SK-N-SH (cell line): ENCODE measurements around the gene MFSD11. TPM values are rescaled to one million over a fixed set of nuclear protein-coding genes. Genes with fewer than 3 reads are reported as not detected.
A peak's percentile ranks its signal among the peaks of the same experiment; 100 is the strongest.

ENCODE experiments used
- CTCF ChIA-PET: fragments of 300-600, 350-600 bp; formaldehyde crosslinking; extraction: SDS; loops from one replicate; lab custom pipeline; 2021; lab: Yijun Ruan, JAX
- POLR2A ChIA-PET: fragments of 350-600 bp; sonication (Branson Sonifier 250); formaldehyde crosslinking; extraction: SDS; loops from one replicate; lab custom pipeline; 2020; ENCODE audit warnings: antibody characterized with exemption, inconsistent platforms; lab: Yijun Ruan, JAX
- DNase-seq: peaks from one replicate; pipeline ENCODE4 v3.0.0; 2012
- H2AFZ ChIP-seq: fragments of 200-600 bp; sonication (generic); 2 replicates; pipeline ENCODE4 v1.8.1; 2016; ENCODE audit warnings: antibody characterized with exemption, mild to moderate bottlenecking, low read depth
- H3F3A ChIP-seq: fragments of 200-600 bp; sonication (generic); replicated peaks from 2 replicates; pipeline ENCODE3; 2016; ENCODE audit warnings: antibody characterized with exemption, mild to moderate bottlenecking; ENCODE audit not compliant: insufficient read depth
- H3K27ac ChIP-seq, 2 experiments: fragments of 200-500 bp in 1 of 2; fragments of 200-600 bp in 1 of 2; sonication (Bioruptor generic) in 1 of 2; sonication (generic), shearing (Covaris generic) in 1 of 2; 2 replicates each; pipeline versions ENCODE4 v1.5.1 to v1.6.1; 2014 to 2016; ENCODE audit warnings: low read depth in 2 of 2, inconsistent platforms in 1 of 2, low read length in 1 of 2, mild to moderate bottlenecking in 1 of 2, mixed read lengths in 1 of 2
- H3K27me3 ChIP-seq: fragments of 200-600 bp; sonication (generic), shearing (Covaris generic); 2 replicates; pipeline ENCODE4 v1.6.1; 2016; ENCODE audit warnings: mixed run types; ENCODE audit not compliant: insufficient read depth
- H3K36me3 ChIP-seq, 2 experiments: fragments of 200-500 bp in 1 of 2; fragments of 200-600 bp in 1 of 2; sonication (Bioruptor generic) in 1 of 2; sonication (generic) in 1 of 2; replicated peaks in 1 of 2; 2 replicates each; pipeline versions ENCODE3 to v1.5.1; 2014 to 2016; ENCODE audit warnings: low read length in 1 of 2, mild to moderate bottlenecking in 1 of 2; ENCODE audit not compliant: insufficient read depth in 2 of 2, control insufficient read depth in 1 of 2
- H3K4me1 ChIP-seq, 2 experiments: fragments of 200-500 bp in 1 of 2; fragments of 200-600 bp in 1 of 2; sonication (Bioruptor generic) in 1 of 2; sonication (generic), shearing (Covaris generic) in 1 of 2; 2 replicates each; pipeline versions ENCODE4 v1.5.1 to v1.6.1; 2014 to 2016; ENCODE audit warnings: low read depth in 1 of 2, low read length in 1 of 2, mixed run types in 1 of 2; ENCODE audit not compliant: insufficient read depth in 2 of 2, control insufficient read depth in 1 of 2
- H3K4me2 ChIP-seq: fragments of 200-600 bp; sonication (generic), shearing (Covaris generic); 2 replicates; pipeline ENCODE4 v1.6.1; 2017; ENCODE audit warnings: mixed run types
- H3K4me3 ChIP-seq, 2 experiments: fragments of 200-500 bp in 1 of 2; fragments of 200-600 bp in 1 of 2; sonication (Bioruptor generic) in 1 of 2; sonication (generic), shearing (Covaris generic) in 1 of 2; 2 replicates each; pipeline versions ENCODE4 v1.5.1 to v1.8.1; 2014 to 2016; ENCODE audit warnings: low read depth in 2 of 2, inconsistent platforms in 1 of 2, low read length in 1 of 2, mild to moderate bottlenecking in 1 of 2, mixed read lengths in 1 of 2, moderate library complexity in 1 of 2
- H3K79me2 ChIP-seq: fragments of 200-600 bp; sonication (generic); 2 replicates; pipeline ENCODE4 v1.8.1; 2017; ENCODE audit warnings: mild to moderate bottlenecking; ENCODE audit not compliant: insufficient read depth
- H3K9ac ChIP-seq: fragments of 200-600 bp; sonication (generic); 2 replicates; pipeline ENCODE4 v1.6.1; 2017; ENCODE audit warnings: mixed run types
- H3K9me2 ChIP-seq: fragments of 200-600 bp; sonication (generic); 2 replicates; pipeline ENCODE4 v1.6.1; 2017; ENCODE audit warnings: mixed run types
- H3K9me3 ChIP-seq: fragments of 200-600 bp; sonication (generic); 2 replicates; pipeline ENCODE4 v1.6.1; 2017; ENCODE audit warnings: mixed run types, mild to moderate bottlenecking, moderate library complexity
- H4K20me1 ChIP-seq: fragments of 200-600 bp; sonication (generic); 2 replicates; pipeline ENCODE4 v1.6.1; 2017; ENCODE audit warnings: mild to moderate bottlenecking, mixed run types; ENCODE audit not compliant: insufficient read depth
- CHD2 ChIP-seq: fragments of 150-350 bp; IDR thresholded peaks from 2 replicates; pipeline ENCODE4 v1.6.1; 2018; ENCODE audit warnings: low read length; ENCODE audit not compliant: partially characterized antibody
- ELF1 ChIP-seq: IDR thresholded peaks from 2 replicates; pipeline ENCODE4 v1.4.0; 2012
- EP300 ChIP-seq, 2 experiments: IDR thresholded peaks; 2 replicates each; pipeline versions ENCODE4 v1.4.0 to v1.6.1; 2012; ENCODE audit warnings: borderline replicate concordance in 1 of 2, low read depth in 1 of 2, low read length in 1 of 2
- FOXM1 ChIP-seq: IDR thresholded peaks from 2 replicates; pipeline ENCODE4 v1.4.0; 2012; ENCODE audit warnings: low read depth, mild to moderate bottlenecking
- GABPA ChIP-seq: IDR thresholded peaks from 2 replicates; pipeline ENCODE4 v1.4.0; 2012; ENCODE audit warnings: low read depth, mild to moderate bottlenecking
- MEF2A ChIP-seq: IDR thresholded peaks from 2 replicates; pipeline ENCODE4 v1.4.0; 2012; ENCODE audit warnings: low read depth, borderline replicate concordance
- NFIC ChIP-seq: IDR thresholded peaks from 2 replicates; pipeline ENCODE4 v1.4.0; 2012; ENCODE audit warnings: borderline replicate concordance
- RAD21 ChIP-seq: IDR thresholded peaks from 2 replicates; pipeline ENCODE4 v1.6.1; 2012; ENCODE audit warnings: mild to moderate bottlenecking, low read length
- RCOR1 ChIP-seq: fragments of 150-350 bp; IDR thresholded peaks from 2 replicates; pipeline ENCODE4 v1.6.1; 2017; ENCODE audit warnings: antibody characterized with exemption, low read length
- RFX5 ChIP-seq: IDR thresholded peaks from 2 replicates; pipeline ENCODE4 v1.6.1; 2012; ENCODE audit warnings: mild to moderate bottlenecking, improper control_type of control experiment, low read length
- RXRA ChIP-seq: IDR thresholded peaks from 2 replicates; pipeline ENCODE4 v1.4.0; 2012; ENCODE audit warnings: low read depth, mild to moderate bottlenecking, borderline replicate concordance
- TEAD4 ChIP-seq: IDR thresholded peaks from 2 replicates; pipeline ENCODE4 v1.4.0; 2012; ENCODE audit warnings: mild to moderate bottlenecking, borderline replicate concordance; ENCODE audit not compliant: insufficient read depth
- WGBS: methylation state at CpG from one replicate; pipeline ENCODE4 v1.1.6; 2017; ENCODE audit warnings: low lambda C conversion rate; 5-methylcytosine and 5-hydroxymethylcytosine counted together
- polyA plus RNA-seq, 3 experiments: library from polyadenylated mRNA; depleted of rRNA; stranded (reverse); fragments of >200 nt; gene quantifications; 2 replicates each; pipeline ENCODE4 v1.2.3, GENCODE V29; 2012
- TF ChIP-seq, protein P1 (sequence below): IDR thresholded peaks from 2 replicates; pipeline ENCODE4 v1.4.0; 2012; ENCODE audit warnings: low read depth
- TF ChIP-seq, protein P2 (sequence below): IDR thresholded peaks from 2 replicates; pipeline ENCODE4 v1.4.0; 2012; ENCODE audit warnings: low read depth, borderline replicate concordance
- TF ChIP-seq, protein P3 (sequence below): IDR thresholded peaks from 2 replicates; pipeline ENCODE4 v1.4.0; 2012; ENCODE audit warnings: low read depth, borderline replicate concordance
- TF ChIP-seq, protein P4 (sequence below): IDR thresholded peaks from 2 replicates; pipeline ENCODE4; 2012

The MFSD11 gene
- polyA plus RNA-seq, 1 of the 3 experiments (the other 2 are of a cell fraction), result 22.7 TPM

DNA sequence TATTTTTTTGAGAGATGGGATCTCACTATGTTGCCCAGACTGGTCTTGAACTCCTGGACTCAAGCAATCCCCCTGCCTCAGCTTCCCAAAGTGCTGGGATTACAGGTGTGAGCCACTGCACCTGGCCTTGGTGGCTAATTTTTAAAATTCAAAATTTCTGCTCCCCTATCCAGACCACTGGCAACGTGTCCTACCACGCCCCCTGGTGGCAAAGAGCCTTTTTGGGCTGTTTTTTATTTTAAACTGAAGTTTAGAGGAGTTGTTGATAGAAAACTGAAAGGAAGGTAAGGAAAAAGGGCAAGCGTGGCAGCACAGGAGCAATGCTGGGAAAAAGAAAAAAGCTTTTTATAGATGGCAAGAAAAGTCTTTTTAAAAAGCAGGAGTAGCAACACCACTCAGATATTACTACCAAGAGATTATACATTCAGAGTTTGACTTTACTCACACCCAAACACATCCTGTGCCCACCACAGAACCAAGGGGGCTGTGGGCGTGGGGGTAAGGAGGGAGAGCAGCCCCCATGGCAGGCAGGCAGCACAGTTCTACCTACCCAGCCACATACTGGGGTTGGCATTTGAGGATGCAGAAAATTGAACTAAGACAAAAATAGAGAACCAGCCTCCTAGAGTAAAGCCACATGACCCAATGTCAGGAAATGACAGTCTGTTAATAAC, 23.0 kb upstream of the MFSD11 start (continued):
- no peak for TF ChIP-seq TEAD4
- TF ChIP-seq, protein P1, sequence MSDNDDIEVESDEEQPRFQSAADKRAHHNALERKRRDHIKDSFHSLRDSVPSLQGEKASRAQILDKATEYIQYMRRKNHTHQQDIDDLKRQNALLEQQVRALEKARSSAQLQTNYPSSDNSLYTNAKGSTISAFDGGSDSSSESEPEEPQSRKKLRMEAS, result peak; percentile 54; the same call in 1 of the 2 replicates
- no peak for TF ChIP-seq RCOR1
- TF ChIP-seq, protein P2, sequence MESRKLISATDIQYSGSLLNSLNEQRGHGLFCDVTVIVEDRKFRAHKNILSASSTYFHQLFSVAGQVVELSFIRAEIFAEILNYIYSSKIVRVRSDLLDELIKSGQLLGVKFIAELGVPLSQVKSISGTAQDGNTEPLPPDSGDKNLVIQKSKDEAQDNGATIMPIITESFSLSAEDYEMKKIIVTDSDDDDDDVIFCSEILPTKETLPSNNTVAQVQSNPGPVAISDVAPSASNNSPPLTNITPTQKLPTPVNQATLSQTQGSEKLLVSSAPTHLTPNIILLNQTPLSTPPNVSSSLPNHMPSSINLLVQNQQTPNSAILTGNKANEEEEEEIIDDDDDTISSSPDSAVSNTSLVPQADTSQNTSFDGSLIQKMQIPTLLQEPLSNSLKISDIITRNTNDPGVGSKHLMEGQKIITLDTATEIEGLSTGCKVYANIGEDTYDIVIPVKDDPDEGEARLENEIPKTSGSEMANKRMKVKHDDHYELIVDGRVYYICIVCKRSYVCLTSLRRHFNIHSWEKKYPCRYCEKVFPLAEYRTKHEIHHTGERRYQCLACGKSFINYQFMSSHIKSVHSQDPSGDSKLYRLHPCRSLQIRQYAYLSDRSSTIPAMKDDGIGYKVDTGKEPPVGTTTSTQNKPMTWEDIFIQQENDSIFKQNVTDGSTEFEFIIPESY, result no peak
- peak; percentile 81 for TF ChIP-seq RAD21
- no peak for TF ChIP-seq RXRA
- no peak for TF ChIP-seq MEF2A
- TF ChIP-seq GABPA, result no peak
- TF ChIP-seq, protein P3, sequence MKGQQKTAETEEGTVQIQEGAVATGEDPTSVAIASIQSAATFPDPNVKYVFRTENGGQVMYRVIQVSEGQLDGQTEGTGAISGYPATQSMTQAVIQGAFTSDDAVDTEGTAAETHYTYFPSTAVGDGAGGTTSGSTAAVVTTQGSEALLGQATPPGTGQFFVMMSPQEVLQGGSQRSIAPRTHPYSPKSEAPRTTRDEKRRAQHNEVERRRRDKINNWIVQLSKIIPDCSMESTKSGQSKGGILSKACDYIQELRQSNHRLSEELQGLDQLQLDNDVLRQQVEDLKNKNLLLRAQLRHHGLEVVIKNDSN, result no peak
- no peak for TF ChIP-seq EP300 (IDR thresholded peaks at IDR 0.05; ENCODE audit: borderline replicate concordance in 1 of 2, low read depth in 1 of 2, low read length in 1 of 2)

DNA sequence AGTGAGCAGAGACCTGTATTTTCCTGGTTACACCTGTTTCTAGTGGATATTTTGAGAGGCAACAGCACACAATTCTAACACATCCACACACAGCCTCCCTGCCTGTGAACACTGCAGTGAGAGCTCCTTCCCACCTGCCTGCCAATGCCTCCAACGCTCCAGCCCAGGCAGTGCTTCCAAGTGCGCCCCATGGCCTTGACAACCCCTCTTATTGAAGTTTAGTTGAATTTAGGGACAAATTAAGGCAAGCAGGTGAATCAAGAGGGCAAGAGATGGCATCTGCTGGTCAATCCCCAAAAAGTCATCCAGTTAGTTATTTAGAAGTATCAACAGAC, 22.5 kb upstream of the MFSD11 start:
- Histone ChIP-seq H3K27me3 (no peaks in the 10 kb centered on the region), H3K9me3 (no peaks in the 10 kb centered on the region), H4K20me1 (peaks cover 17% of the 10 kb centered on the region), H3K36me3 (peaks cover 44 to 62% of the 10 kb centered on the region in 2 experiments), H3F3A (peaks cover 52% of the 10 kb centered on the region), H2AFZ (no peak overlapping the region), H3K4me2 (no peak overlapping the region), H3K9me2 (no peaks in the 10 kb centered on the region), H3K9ac (no peak overlapping the region; the same call in 1 of the 2 replicates), H3K4me1 (peaks cover 8 to 32% of the 10 kb centered on the region in 2 experiments), H3K4me3 (no peak overlapping the region), H3K79me2 (peaks cover 53% of the 10 kb centered on the region), H3K27ac (peak overlapping the region in 1 of 2 experiments; percentile 97; a peak in 2 of 4 replicates)
- 100% methylated on average over 2 of the region's 2 CpGs for WGBS
- DNase-seq, result no peak
- POLR2A ChIA-PET, result no interaction called here
- TF ChIP-seq NFIC, result no peak
- TF ChIP-seq, protein P4, sequence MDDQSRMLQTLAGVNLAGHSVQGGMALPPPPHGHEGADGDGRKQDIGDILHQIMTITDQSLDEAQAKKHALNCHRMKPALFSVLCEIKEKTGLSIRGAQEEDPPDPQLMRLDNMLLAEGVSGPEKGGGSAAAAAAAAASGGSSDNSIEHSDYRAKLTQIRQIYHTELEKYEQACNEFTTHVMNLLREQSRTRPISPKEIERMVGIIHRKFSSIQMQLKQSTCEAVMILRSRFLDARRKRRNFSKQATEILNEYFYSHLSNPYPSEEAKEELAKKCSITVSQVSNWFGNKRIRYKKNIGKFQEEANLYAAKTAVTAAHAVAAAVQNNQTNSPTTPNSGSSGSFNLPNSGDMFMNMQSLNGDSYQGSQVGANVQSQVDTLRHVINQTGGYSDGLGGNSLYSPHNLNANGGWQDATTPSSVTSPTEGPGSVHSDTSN, result no peak
- TF ChIP-seq CHD2, result no peak
- TF ChIP-seq RFX5, result no peak
- no peak for TF ChIP-seq FOXM1
- TF ChIP-seq, protein P3, result no peak
- no peak for TF ChIP-seq ELF1
- no peak for TF ChIP-seq RCOR1
- CTCF ChIA-PET, result interaction anchor here (0.5 to 14.3 kb wide), 24 partner anchors 10 to 1799 kb away, joined by 3 to 255 read pairs (median 4); partner anchors contain the start of genes JMJD6, METTL23 and MGAT5B
